ENCODE measurements around the gene EXOC6B.

The EXOC6B gene

DNA sequence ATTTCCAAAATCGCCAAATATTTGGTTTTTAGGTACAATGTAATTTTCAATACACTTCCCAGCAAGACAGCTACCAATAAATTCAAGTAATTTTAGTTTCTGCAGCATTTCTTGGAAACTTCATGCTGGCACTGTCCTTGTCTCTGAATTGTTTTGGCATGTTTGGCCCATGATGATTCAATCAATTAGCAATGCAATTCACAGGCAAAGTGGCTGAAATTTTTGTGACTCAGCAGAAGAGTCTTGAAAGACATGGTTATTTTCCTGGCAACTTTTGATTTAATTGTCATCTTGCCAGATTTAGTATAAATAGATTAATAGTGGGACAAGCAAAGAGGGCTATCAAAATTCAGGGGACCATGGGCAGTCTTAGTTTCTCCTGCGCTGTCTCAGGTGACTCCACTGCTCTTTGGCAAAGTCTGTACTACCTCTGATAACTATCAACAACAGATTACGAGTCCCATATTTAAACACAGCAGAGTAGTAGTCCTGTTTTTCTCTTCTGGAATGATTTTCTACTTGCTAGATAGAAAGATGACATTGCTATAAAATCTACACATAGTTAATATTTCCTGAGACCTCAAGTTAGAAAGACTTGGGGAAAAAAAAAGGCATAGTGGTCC is 589.3 kb downstream of the EXOC6B start:
- Histone ChIP-seq H3K36me3 (ENCODE audit: insufficient read depth, low read length) (no peaks in the 10 kb centered on the region), H3K4me3 (ENCODE audit: low read length, poor library complexity, severe bottlenecking) (no peak overlapping the region), H4K20me1 (ENCODE audit: insufficient read depth, low read length, poor library complexity, severe bottlenecking) (no peaks in the 10 kb centered on the region), H3K79me2 (ENCODE audit: insufficient read depth, low read length) (no peaks in the 10 kb centered on the region), H3K9me2 (replicated peaks; ENCODE audit: low read depth, low read length) (no peaks in the 10 kb centered on the region), H3K4me2 (ENCODE audit: low read depth, low read length, poor library complexity, severe bottlenecking) (no peak overlapping the region), H3K9me3 (ENCODE audit: insufficient read depth, low read depth, low read length) (no peaks in the 10 kb centered on the region), H3K27me3 (ENCODE audit: insufficient read depth, low read length, poor library complexity, severe bottlenecking) (no peaks in the 10 kb centered on the region), H3F3A (ENCODE audit: low read depth) (no peaks in the 10 kb centered on the region), H3K9ac (ENCODE audit: low read depth, low read length, poor library complexity, severe bottlenecking) (no peak overlapping the region), H2AFZ (ENCODE audit: low read length) (no peak overlapping the region), H3K4me1 (ENCODE audit: insufficient read depth, low read length, poor library complexity, severe bottlenecking) (no peaks in the 10 kb centered on the region)
- TF ChIP-seq, protein P1, sequence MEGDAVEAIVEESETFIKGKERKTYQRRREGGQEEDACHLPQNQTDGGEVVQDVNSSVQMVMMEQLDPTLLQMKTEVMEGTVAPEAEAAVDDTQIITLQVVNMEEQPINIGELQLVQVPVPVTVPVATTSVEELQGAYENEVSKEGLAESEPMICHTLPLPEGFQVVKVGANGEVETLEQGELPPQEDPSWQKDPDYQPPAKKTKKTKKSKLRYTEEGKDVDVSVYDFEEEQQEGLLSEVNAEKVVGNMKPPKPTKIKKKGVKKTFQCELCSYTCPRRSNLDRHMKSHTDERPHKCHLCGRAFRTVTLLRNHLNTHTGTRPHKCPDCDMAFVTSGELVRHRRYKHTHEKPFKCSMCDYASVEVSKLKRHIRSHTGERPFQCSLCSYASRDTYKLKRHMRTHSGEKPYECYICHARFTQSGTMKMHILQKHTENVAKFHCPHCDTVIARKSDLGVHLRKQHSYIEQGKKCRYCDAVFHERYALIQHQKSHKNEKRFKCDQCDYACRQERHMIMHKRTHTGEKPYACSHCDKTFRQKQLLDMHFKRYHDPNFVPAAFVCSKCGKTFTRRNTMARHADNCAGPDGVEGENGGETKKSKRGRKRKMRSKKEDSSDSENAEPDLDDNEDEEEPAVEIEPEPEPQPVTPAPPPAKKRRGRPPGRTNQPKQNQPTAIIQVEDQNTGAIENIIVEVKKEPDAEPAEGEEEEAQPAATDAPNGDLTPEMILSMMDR (conservative IDR thresholded peaks at IDR 0.05; ENCODE audit: low read length), result no peak
- no peak for TF ChIP-seq EZH2phosphoT487 (IDR thresholded peaks at IDR 0.05; ENCODE audit: borderline replicate concordance)

DNA sequence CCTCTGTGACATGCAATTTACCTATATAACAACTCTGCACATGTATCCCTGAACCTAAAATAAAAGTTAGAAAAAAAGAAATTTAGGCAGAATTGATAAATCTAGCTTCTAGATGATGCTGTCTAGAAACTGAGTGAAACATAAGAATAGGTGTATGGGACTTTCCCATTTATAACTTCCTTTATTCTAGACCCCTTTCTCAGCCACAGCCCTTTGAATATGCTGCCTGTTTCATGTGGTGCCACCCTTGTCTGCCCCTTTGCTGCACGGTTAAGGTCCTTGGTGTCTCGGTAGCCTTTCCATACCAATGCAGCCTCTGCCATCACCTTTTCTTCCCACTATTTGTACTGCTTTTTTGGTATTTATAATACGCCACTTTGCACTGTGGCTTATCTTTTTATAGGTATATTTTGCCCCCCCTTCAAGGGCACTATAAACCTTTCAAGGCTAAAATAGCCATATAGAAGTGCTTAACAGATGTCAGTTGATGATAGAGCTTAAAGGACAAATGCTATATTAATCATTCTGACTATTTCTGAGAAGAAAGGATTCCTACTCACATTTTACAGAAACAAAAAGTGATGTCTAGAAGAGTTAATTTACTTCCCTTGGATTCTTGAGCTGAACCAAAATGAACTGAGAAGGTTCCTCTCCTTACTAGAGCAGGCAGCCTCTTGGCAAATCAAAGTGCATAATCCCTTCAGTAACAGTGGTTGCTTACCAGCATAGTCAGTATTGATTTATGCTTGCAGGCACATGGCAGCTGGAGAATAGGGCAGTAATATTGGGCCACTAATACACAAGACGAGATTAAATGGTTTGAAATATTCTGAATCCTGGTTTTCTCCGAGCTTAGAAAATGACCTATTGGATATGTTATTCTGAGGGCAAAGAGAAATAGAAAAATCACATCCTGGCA is 590.1 kb downstream of the EXOC6B start:
- no peak overlapping the region for H3K9ac ChIP-seq (ENCODE audit: low read depth, low read length, poor library complexity, severe bottlenecking)
- H4K20me1 ChIP-seq (ENCODE audit: insufficient read depth, low read length, poor library complexity, severe bottlenecking), result no peaks in the 10 kb centered on the region
- no peaks in the 10 kb centered on the region for H3K4me1 ChIP-seq (ENCODE audit: insufficient read depth, low read length, poor library complexity, severe bottlenecking)
- no peaks in the 10 kb centered on the region for H3K27me3 ChIP-seq (ENCODE audit: insufficient read depth, low read length, poor library complexity, severe bottlenecking)
- TF ChIP-seq EZH2phosphoT487 (IDR thresholded peaks at IDR 0.05; ENCODE audit: borderline replicate concordance), result no peak
- TF ChIP-seq, protein P1 (conservative IDR thresholded peaks at IDR 0.05; ENCODE audit: low read length), result no peak
- H3F3A ChIP-seq (ENCODE audit: low read depth), result no peaks in the 10 kb centered on the region
- no peaks in the 10 kb centered on the region for H3K9me2 ChIP-seq (replicated peaks; ENCODE audit: low read depth, low read length)
- no peaks in the 10 kb centered on the region for H3K9me3 ChIP-seq (ENCODE audit: insufficient read depth, low read depth, low read length)
- H3K4me3 ChIP-seq (ENCODE audit: low read length, poor library complexity, severe bottlenecking), result no peak overlapping the region
- H3K79me2 ChIP-seq (ENCODE audit: insufficient read depth, low read length), result no peaks in the 10 kb centered on the region
- H3K36me3 ChIP-seq (ENCODE audit: insufficient read depth, low read length), result no peaks in the 10 kb centered on the region
- H2AFZ ChIP-seq (ENCODE audit: low read length), result no peak overlapping the region
- no peak overlapping the region for H3K4me2 ChIP-seq (ENCODE audit: low read depth, low read length, poor library complexity, severe bottlenecking)

DNA sequence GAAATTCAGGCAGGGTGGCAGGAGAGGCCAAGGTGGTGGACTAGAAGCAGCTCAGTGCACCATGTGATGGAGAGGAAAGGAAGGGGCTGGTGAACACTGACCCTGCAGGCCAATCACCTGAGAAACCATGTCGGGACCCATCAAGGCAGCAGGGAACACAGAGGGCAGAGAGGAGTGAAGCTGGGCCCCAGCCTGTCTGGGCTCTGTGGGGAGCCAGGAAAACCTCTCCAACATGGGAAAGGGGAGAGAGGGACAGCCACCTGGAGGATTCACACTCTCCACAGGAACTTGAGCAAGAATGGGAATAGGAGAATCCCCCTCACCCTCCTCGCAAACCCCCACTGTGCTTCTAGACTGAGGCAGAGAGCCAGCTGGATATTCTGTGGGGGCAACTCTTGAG is 592.6 kb downstream of the EXOC6B start:
- Histone ChIP-seq H3K9ac (ENCODE audit: low read depth, low read length, poor library complexity, severe bottlenecking) (no peak overlapping the region), H3K79me2 (ENCODE audit: insufficient read depth, low read length) (no peaks in the 10 kb centered on the region), H3K4me1 (ENCODE audit: insufficient read depth, low read length, poor library complexity, severe bottlenecking) (no peaks in the 10 kb centered on the region), H3K9me2 (replicated peaks; ENCODE audit: low read depth, low read length) (no peaks in the 10 kb centered on the region), H2AFZ (ENCODE audit: low read length) (no peak overlapping the region), H3K9me3 (ENCODE audit: insufficient read depth, low read depth, low read length) (no peaks in the 10 kb centered on the region), H3K36me3 (ENCODE audit: insufficient read depth, low read length) (no peaks in the 10 kb centered on the region), H3K4me2 (ENCODE audit: low read depth, low read length, poor library complexity, severe bottlenecking) (no peak overlapping the region), H3F3A (ENCODE audit: low read depth) (no peaks in the 10 kb centered on the region), H4K20me1 (ENCODE audit: insufficient read depth, low read length, poor library complexity, severe bottlenecking) (no peaks in the 10 kb centered on the region), H3K4me3 (ENCODE audit: low read length, poor library complexity, severe bottlenecking) (no peak overlapping the region), H3K27me3 (ENCODE audit: insufficient read depth, low read length, poor library complexity, severe bottlenecking) (no peaks in the 10 kb centered on the region)
- no peak for TF ChIP-seq EZH2phosphoT487 (IDR thresholded peaks at IDR 0.05; ENCODE audit: borderline replicate concordance)
- TF ChIP-seq, protein P1 (conservative IDR thresholded peaks at IDR 0.05; ENCODE audit: low read length), result no peak
